ENCODE results near the gene TFIP11. TPM values are rescaled to one million over a fixed set of nuclear protein-coding genes. Genes with fewer than 3 reads are reported as not detected.

Gene TFIP11
- total RNA-seq, 2 donors from 2014 or later = 21.9 to 33.2 TPM

DNA sequence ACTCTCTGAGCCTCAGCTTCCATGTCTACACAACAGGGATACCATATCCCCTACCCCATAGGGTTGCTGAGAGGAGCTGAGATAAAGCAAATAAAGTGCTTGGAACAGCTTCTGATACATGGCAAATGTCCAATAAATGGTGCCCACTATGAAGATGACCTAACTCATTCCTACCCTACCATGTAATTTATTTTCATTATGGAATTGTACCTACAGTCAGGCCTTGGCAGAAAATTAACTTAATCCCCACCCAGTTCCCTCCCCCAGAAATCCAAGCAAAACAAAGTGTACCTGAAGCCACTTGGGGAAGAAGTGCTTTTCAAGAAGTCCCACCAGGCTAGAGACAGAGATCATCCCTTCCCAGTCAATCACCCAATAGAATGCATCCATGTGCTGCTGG is 17.8 kb downstream of the TFIP11 start:
- Histone ChIP-seq H3K27ac (no peak overlapping the region), H3K9me3 (no peaks in the 10 kb centered on the region), H3K36me3 (peaks cover 19 to 20% of the 10 kb centered on the region in 2 donors), H3K4me1 (replicated peaks) (no peaks in the 10 kb centered on the region), H3K4me3 (no peak overlapping the region), H3K27me3 (replicated peaks; ENCODE audit: insufficient read depth) (no peaks in the 10 kb centered on the region)
- intact Hi-C loops (cut with DNase I) = no loop called here
- TF ChIP-seq POLR2A (IDR thresholded peaks at IDR 0.05) = no peak
- TF ChIP-seq POLR2AphosphoS5 (IDR thresholded peaks at IDR 0.05) = no peak
- TF ChIP-seq, protein P1, sequence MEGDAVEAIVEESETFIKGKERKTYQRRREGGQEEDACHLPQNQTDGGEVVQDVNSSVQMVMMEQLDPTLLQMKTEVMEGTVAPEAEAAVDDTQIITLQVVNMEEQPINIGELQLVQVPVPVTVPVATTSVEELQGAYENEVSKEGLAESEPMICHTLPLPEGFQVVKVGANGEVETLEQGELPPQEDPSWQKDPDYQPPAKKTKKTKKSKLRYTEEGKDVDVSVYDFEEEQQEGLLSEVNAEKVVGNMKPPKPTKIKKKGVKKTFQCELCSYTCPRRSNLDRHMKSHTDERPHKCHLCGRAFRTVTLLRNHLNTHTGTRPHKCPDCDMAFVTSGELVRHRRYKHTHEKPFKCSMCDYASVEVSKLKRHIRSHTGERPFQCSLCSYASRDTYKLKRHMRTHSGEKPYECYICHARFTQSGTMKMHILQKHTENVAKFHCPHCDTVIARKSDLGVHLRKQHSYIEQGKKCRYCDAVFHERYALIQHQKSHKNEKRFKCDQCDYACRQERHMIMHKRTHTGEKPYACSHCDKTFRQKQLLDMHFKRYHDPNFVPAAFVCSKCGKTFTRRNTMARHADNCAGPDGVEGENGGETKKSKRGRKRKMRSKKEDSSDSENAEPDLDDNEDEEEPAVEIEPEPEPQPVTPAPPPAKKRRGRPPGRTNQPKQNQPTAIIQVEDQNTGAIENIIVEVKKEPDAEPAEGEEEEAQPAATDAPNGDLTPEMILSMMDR (IDR thresholded peaks at IDR 0.05) = no peak
- no peak for DNase-seq (ENCODE audit: low spot score)

DNA sequence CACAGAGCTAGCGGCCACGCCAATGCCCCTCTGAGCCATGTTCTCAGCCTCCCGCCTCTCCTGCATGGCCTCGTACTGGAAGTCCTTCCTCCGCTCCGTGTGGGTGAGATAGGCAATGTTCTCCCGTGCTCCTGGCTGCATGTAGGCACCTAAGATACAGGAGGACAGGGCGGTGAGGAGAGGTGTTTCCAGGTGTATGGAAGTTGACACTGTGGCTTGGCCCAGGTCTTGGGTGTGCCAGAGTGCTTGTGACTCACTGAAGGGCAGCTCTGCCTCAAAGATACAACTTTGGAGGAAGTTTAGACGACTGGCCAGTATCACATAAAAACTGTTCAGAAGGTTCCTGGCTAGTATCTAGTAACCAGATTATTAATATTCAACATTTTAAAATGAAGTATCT is 20.1 kb downstream of the TFIP11 start:
- Histone ChIP-seq H3K27ac (no peak overlapping the region), H3K27me3 (replicated peaks; ENCODE audit: insufficient read depth) (no peaks in the 10 kb centered on the region), H3K4me1 (replicated peaks) (no peaks in the 10 kb centered on the region), H3K36me3 (peaks cover 10 to 17% of the 10 kb centered on the region in 2 donors), H3K4me3 (no peak overlapping the region), H3K9me3 (no peaks in the 10 kb centered on the region)
- 89% methylated on average over 9 of the region's 9 CpGs for WGBS
- TF ChIP-seq, protein P1 (IDR thresholded peaks at IDR 0.05) = no peak
- TF ChIP-seq POLR2A (IDR thresholded peaks at IDR 0.05) = no peak
- TF ChIP-seq POLR2AphosphoS5 (IDR thresholded peaks at IDR 0.05) = no peak
- DNase-seq (ENCODE audit: low spot score) = no peak
- intact Hi-C loops (cut with DNase I) = no loop called here

DNA sequence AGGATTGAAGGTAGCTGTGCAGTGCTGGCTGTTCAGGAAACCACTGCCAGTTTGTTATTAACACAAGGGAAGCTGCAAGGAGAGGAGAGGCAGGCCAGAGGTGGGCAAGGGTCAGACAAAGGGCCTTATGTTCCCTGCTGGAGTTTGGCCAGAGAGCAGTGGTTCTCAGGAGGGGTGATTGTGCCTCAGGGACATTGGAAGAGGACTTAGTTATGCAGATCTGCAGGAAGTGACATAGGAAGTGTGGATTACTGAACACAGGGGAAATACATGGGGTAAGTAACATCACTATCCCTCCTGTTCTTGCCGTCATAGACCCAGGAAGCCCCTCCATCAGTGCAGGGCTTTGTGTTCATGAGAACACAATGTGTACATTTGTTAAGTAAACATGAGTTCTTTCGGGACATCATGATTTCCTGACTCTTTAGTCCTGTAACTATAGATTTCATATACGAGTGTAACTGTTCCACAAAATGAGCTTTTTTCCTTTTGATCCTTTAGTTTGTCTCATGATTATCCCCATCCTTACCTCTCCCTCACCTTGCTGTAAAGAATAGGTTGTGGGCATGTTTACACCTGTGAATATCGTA is 22.7 kb downstream of the TFIP11 start:
- H3K27me3 ChIP-seq (replicated peaks; ENCODE audit: insufficient read depth) = no peaks in the 10 kb centered on the region
- H3K36me3 ChIP-seq = peaks cover 0 to 12% of the 10 kb centered on the region in 2 donors
- 47% methylated on average over 4 of the region's 4 CpGs for WGBS
- H3K4me3 ChIP-seq = no peak overlapping the region
- H3K4me1 ChIP-seq (replicated peaks) = peaks cover under 1% of the 10 kb centered on the region
- no peak for DNase-seq (ENCODE audit: low spot score)
- intact Hi-C loops (cut with DNase I) = no loop called here
- no peaks in the 10 kb centered on the region for H3K9me3 ChIP-seq
- no peak overlapping the region for H3K27ac ChIP-seq
- TF ChIP-seq POLR2AphosphoS5 (IDR thresholded peaks at IDR 0.05) = no peak
- TF ChIP-seq POLR2A (IDR thresholded peaks at IDR 0.05) = no peak
- TF ChIP-seq, protein P1 (IDR thresholded peaks at IDR 0.05) = no peak

DNA sequence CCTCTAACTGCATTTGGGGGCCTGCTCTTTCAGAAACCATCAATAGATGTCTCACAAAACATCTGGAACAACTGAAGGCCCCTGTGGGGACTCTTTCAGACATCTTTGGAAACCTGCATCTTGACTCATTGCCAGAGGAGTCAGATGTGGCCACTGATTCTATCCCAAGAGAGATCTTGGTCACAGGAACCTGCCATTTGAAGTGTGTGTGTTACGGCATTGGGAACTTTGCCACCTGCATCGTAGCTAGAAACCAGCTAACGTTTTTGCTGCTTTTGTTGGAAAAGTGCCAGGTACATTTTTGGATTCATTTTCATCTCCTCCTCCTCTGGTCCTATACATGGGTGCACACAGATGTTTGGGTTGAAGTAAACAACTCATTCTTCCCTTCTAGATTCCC is 24.3 kb downstream of the TFIP11 start:
- H3K36me3 ChIP-seq = peaks cover 0 to 12% of the 10 kb centered on the region in 2 donors
- DNase-seq (ENCODE audit: low spot score) = no peak
- 43% methylated on average over 3 of the region's 3 CpGs for WGBS

GRCh38 chr22:26486394-26486793 is 25.9 kb downstream of the TFIP11 start:
- TF ChIP-seq, protein P1 (IDR thresholded peaks at IDR 0.05) = no peak
- TF ChIP-seq POLR2AphosphoS5 (IDR thresholded peaks at IDR 0.05) = no peak
- no peak for TF ChIP-seq POLR2A (IDR thresholded peaks at IDR 0.05)
- Histone ChIP-seq H3K9me3 (no peaks in the 10 kb centered on the region), H3K36me3 (peaks cover 0 to 7% of the 10 kb centered on the region in 2 donors), H3K4me3 (no peak overlapping the region), H3K4me1 (replicated peaks) (peaks cover 21% of the 10 kb centered on the region), H3K27me3 (replicated peaks; ENCODE audit: insufficient read depth) (no peaks in the 10 kb centered on the region), H3K27ac (no peak overlapping the region)
- intact Hi-C loops (cut with DNase I) = no loop called here
- no peak for DNase-seq (ENCODE audit: low spot score)
- 88% methylated on average over 5 of the region's 5 CpGs for WGBS

More for the DNA sequence above, 24.3 kb downstream of the TFIP11 start:
- H3K27me3 ChIP-seq (replicated peaks; ENCODE audit: insufficient read depth) = no peaks in the 10 kb centered on the region
- TF ChIP-seq POLR2AphosphoS5 (IDR thresholded peaks at IDR 0.05) (no peak), POLR2A (IDR thresholded peaks at IDR 0.05) (no peak)
- TF ChIP-seq, protein P1 (IDR thresholded peaks at IDR 0.05) = no peak
- no peaks in the 10 kb centered on the region for H3K9me3 ChIP-seq
- no peak overlapping the region for H3K4me3 ChIP-seq
- H3K4me1 ChIP-seq (replicated peaks) = peaks cover 7% of the 10 kb centered on the region
- intact Hi-C loops (cut with DNase I) = no loop called here
- H3K27ac ChIP-seq = no peak overlapping the region

Data from prostate gland (tissue), 2 donors.